Caco-2 (cell line): Measurements from ENCODE around the gene LEFTY2. TPM values are rescaled to one million over a fixed set of nuclear protein-coding genes. Genes with fewer than 3 reads are reported as not detected.
"Not testable (repeated sequence)": the region's sequence is repeated elsewhere in the genome, so short reads cannot be mapped to it uniquely, and the experiment has no call there.

ENCODE experiments used
- BruUV-seq: library from RNA; stranded (reverse); fragments of 400-500 nt; replicated peaks from 2 replicates; lab custom pipeline; 2021; lab: Mats Ljungman, UMichigan
- CTCF ChIA-PET: fragments of 300-600 bp; sonication (Branson Sonifier 250); formaldehyde crosslinking; loops from one replicate; lab custom pipeline; 2022; ENCODE audit warnings: antibody characterized with exemption; lab: Charles Lee
- POLR2A ChIA-PET: fragments of 300-600 bp; sonication (Branson Sonifier 250); formaldehyde crosslinking; loops from one replicate; lab custom pipeline; 2022; ENCODE audit warnings: antibody characterized with exemption; lab: Charles Lee
- DNase-seq, 2 experiments: peaks; one replicate each; pipeline versions ENCODE4 v3.0.0 to v3.0.0-alpha.2; 2020 to 2022
- H3K27me3 ChIP-seq: replicated peaks from 2 replicates; pipeline ENCODE4 v1.6.0; 2011; ENCODE audit warnings: low read length; ENCODE audit not compliant: control insufficient read depth, insufficient read depth
- H3K36me3 ChIP-seq: 2 replicates; pipeline ENCODE4 v1.5.1; 2011; ENCODE audit warnings: low read length; ENCODE audit not compliant: control insufficient read depth, insufficient read depth
- H3K4me1 ChIP-seq: fragments of 250-450 bp; sonication (Bioruptor Pico); 2 replicates; pipeline ENCODE4 v1.5.1; 2020; ENCODE audit warnings: mild to moderate bottlenecking
- H3K4me3 ChIP-seq: 2 replicates; pipeline ENCODE4 v1.5.1; 2011; ENCODE audit warnings: low read depth, mild to moderate bottlenecking, control low read depth, low read length
- H3K9me3 ChIP-seq: fragments of 250-450 bp; sonication (Bioruptor Pico); 2 replicates; pipeline ENCODE4 v1.5.1; 2020; ENCODE audit warnings: mild to moderate bottlenecking, moderate library complexity
- H3K27ac Mint-ChIP-seq: one replicate; pipeline ENCODE4 v1.8.0; 2022; ENCODE audit warnings: mixed read lengths; ENCODE audit not compliant: unreplicated experiment
- H3K27me3 Mint-ChIP-seq: one replicate; pipeline ENCODE4 v1.8.0; 2022; ENCODE audit warnings: mixed read lengths; ENCODE audit not compliant: insufficient read depth, unreplicated experiment
- H3K36me3 Mint-ChIP-seq: one replicate; pipeline ENCODE4 v1.8.0; 2022; ENCODE audit warnings: mild to moderate bottlenecking, mixed read lengths; ENCODE audit not compliant: insufficient read depth, unreplicated experiment
- H3K4me1 Mint-ChIP-seq: one replicate; pipeline ENCODE4 v1.8.0; 2022; ENCODE audit warnings: low read depth, mixed read lengths; ENCODE audit not compliant: unreplicated experiment
- H3K4me3 Mint-ChIP-seq: one replicate; pipeline ENCODE4 v1.8.0; 2022; ENCODE audit warnings: mild to moderate bottlenecking, moderate library complexity, mixed read lengths; ENCODE audit not compliant: unreplicated experiment
- H3K9me3 Mint-ChIP-seq: one replicate; pipeline ENCODE4 v1.8.0; 2022; ENCODE audit warnings: mixed read lengths; ENCODE audit not compliant: unreplicated experiment
- intact Hi-C: fragments of 100-400 bp; cut with micrococcal nuclease; formaldehyde crosslinking; loops from one replicate; pipeline ENCODE4 v1.10.0; 2022; ENCODE audit not compliant: unreplicated experiment
- total RNA-seq: library from RNA; stranded (reverse); gene quantifications from 2 replicates; pipeline ENCODE4 v1.2.3, GENCODE V29; 2022
- TF ChIP-seq, protein P1 (sequence below), 2 experiments: fragments of 200-600 bp in 1 of 2; IDR thresholded peaks; 1 replicate in 1 of 2; 2 replicates in 1 of 2; pipeline versions ENCODE4 v1.5.1 to v1.8.0; 2011 to 2022; ENCODE audit warnings: antibody characterized with exemption in 1 of 2, control low read depth in 1 of 2, inconsistent platforms in 1 of 2, low read depth in 1 of 2, low read length in 1 of 2, mild to moderate bottlenecking in 1 of 2, moderate library complexity in 1 of 2; ENCODE audit not compliant: insufficient read depth in 1 of 2, severe bottlenecking in 1 of 2, unreplicated experiment in 1 of 2

Gene LEFTY2
- total RNA-seq, 1 experiment from 2014 or later: not detected

DNA sequence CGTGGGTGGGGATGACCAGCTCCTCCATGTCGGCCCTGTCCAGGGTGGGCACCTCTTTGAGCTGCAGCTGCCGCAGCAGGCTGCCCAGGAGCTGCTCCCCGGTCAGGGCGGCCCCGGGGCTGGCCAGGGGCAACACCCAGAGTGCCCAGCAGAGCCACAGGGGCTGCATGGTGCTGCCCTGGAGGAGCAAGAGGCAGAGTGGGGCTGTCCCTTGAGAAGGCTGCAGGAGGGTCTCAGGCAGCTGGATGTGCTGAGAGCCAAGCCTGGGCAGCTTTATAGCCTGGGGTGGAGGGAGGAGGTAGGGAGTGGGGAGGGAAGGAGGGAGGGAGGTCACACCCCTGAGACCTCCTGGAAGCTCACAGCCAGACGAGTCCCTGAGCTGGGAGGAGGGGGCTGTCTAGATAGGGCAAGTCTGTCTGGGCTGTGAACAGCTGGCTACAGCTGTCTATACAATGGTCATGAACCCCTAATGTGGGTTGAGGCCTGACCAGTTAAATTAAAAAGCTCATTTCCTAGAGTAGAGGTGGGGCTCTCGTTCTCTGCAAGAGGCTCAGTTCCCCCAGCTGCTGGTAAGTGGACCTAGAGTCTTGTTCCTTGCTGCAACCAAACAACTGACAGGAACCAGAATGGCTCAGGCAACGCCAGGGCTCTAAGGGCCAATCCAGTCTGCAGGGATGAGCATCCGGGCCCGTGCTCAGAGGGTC lies 52.0 kb downstream of the LEFTY2 start, which contains the start of gene LEFTY1:
Gene LEFTY1, minus strand, starts transcription at position 249 of the 704 bp plus-strand sequence. Its CDS starts 80 bp downstream, at position 169.
- intact Hi-C loops: no loop called here

DNA sequence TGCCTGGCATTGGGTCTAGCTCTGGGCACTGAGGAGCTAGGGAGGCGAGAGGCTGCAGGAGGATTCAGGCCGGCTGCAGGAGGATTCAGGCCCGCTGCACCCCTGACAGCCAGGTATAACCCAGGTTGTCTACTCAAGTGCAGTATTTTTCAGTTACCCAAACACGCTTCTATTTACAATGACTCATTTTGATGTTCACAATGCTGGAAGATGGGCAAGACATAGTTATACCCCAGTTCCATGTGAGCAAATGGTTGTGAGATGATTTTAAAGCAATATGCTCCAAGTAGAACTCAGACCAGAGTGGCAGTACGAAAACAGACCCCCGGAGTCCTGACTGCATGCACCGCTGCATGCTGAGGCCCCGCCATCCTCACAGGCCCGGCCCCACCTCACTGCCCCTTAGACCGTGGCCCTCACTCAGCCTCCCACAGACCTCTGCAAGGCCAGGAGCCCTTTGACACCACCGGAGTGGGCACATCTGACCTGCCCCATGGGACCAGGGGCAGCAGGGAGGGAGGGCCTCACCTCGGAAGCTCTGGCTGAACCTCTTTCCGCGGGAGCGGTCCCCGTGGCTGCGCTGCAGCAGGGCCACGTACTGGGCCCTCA lies 52.6 kb downstream of the LEFTY2 start:
- no peaks in the 10 kb centered on the region for H3K9me3 ChIP-seq
- TF ChIP-seq, protein P1, sequence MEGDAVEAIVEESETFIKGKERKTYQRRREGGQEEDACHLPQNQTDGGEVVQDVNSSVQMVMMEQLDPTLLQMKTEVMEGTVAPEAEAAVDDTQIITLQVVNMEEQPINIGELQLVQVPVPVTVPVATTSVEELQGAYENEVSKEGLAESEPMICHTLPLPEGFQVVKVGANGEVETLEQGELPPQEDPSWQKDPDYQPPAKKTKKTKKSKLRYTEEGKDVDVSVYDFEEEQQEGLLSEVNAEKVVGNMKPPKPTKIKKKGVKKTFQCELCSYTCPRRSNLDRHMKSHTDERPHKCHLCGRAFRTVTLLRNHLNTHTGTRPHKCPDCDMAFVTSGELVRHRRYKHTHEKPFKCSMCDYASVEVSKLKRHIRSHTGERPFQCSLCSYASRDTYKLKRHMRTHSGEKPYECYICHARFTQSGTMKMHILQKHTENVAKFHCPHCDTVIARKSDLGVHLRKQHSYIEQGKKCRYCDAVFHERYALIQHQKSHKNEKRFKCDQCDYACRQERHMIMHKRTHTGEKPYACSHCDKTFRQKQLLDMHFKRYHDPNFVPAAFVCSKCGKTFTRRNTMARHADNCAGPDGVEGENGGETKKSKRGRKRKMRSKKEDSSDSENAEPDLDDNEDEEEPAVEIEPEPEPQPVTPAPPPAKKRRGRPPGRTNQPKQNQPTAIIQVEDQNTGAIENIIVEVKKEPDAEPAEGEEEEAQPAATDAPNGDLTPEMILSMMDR (IDR thresholded peaks at IDR 0.05; ENCODE audit: insufficient read depth in 1 of 2, low read depth in 1 of 2, low read length in 1 of 2, severe bottlenecking in 1 of 2, unreplicated experiment in 1 of 2): no peak
- ChIA-PET CTCF (interaction anchor here (0.6 kb wide), 1 partner anchor 36 kb away, joined by 5 read pairs; no protein-coding TSS in a partner anchor), POLR2A (no interaction called here)
- H3K27me3 Mint-ChIP-seq: no peaks in the 10 kb centered on the region
- H3K4me1 ChIP-seq: peaks cover 16% of the 10 kb centered on the region; the same call in 1 of the 2 replicates
- no peak overlapping the region for H3K27ac Mint-ChIP-seq
- no peak for DNase-seq
- peaks cover under 1% of the 10 kb centered on the region for H3K36me3 Mint-ChIP-seq
- H3K27me3 ChIP-seq: no peaks in the 10 kb centered on the region
- H3K4me3 Mint-ChIP-seq: no peak overlapping the region
- intact Hi-C loops: no loop called here
- H3K36me3 ChIP-seq: no peaks in the 10 kb centered on the region
- no peak overlapping the region for H3K4me3 ChIP-seq
- peaks cover 7% of the 10 kb centered on the region for H3K4me1 Mint-ChIP-seq
- BruUV-seq: no TSS peak
- no peaks in the 10 kb centered on the region for H3K9me3 Mint-ChIP-seq

More for the DNA sequence above, 52.0 kb downstream of the LEFTY2 start, which contains the start of gene LEFTY1:
- Mint-ChIP-seq H3K9me3 (no peaks in the 10 kb centered on the region), H3K36me3 (no peaks in the 10 kb centered on the region), H3K4me1 (peaks cover under 1% of the 10 kb centered on the region), H3K27me3 (no peaks in the 10 kb centered on the region), H3K27ac (no peak within 1 kb of the TSS), H3K4me3 (no peak within 1 kb of the TSS)
- POLR2A ChIA-PET: no interaction called here
- BruUV-seq: no TSS peak
- no peak for DNase-seq
- TF ChIP-seq, protein P1 (IDR thresholded peaks at IDR 0.05; ENCODE audit: insufficient read depth in 1 of 2, low read depth in 1 of 2, low read length in 1 of 2, severe bottlenecking in 1 of 2, unreplicated experiment in 1 of 2): no peak
- CTCF ChIA-PET: interaction anchor here (0.6 kb wide), 1 partner anchor 35 kb away, joined by 5 read pairs; no protein-coding TSS in a partner anchor
- no peaks in the 10 kb centered on the region for H3K27me3 ChIP-seq
- H3K9me3 ChIP-seq: no peaks in the 10 kb centered on the region
- H3K36me3 ChIP-seq: no peaks in the 10 kb centered on the region
- H3K4me3 ChIP-seq: no peak within 1 kb of the TSS
- H3K4me1 ChIP-seq: peaks cover 12% of the 10 kb centered on the region; the same call in 1 of the 2 replicates

- DNase-seq, BruUV-seq, H3K9me3 ChIP-seq, H3K27me3 Mint-ChIP-seq, H3K9me3 Mint-ChIP-seq, H3K27ac Mint-ChIP-seq, H3K36me3 ChIP-seq, H3K4me3 Mint-ChIP-seq, H3K36me3 Mint-ChIP-seq, H3K4me3 ChIP-seq, H3K27me3 ChIP-seq, POLR2A ChIA-PET, CTCF ChIA-PET, intact Hi-C loops: not testable (repeated sequence)
- peaks cover 10% of the 10 kb centered on the region for H3K4me1 Mint-ChIP-seq
- H3K4me1 ChIP-seq: peaks cover 16% of the 10 kb centered on the region; the same call in 1 of the 2 replicates
Measured at GRCh38 chr1:225887554-225888288, 53.3 kb downstream of the LEFTY2 start.
